Measurements from ENCODE around the gene GRK3.

DNA sequence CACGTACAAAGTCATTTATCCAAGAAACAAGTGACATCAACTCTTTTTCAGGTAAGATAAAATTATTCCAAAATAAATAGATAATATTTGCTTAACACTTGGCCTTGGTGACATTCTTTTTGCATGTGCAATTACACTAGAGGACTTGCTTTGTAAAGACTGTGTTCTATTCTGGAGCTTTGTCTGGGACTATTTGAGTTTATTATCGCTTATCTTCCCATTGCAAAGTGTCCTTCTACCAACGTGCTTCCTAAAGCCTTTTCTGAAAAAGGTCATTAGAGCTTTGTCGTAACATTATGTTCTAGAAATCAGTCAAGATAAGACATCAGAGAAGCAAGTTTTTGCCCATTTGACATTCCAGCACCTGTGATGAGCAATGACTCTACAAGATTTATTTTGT, 99.2 kb downstream of the GRK3 start:
- TF ChIP-seq, protein P1, sequence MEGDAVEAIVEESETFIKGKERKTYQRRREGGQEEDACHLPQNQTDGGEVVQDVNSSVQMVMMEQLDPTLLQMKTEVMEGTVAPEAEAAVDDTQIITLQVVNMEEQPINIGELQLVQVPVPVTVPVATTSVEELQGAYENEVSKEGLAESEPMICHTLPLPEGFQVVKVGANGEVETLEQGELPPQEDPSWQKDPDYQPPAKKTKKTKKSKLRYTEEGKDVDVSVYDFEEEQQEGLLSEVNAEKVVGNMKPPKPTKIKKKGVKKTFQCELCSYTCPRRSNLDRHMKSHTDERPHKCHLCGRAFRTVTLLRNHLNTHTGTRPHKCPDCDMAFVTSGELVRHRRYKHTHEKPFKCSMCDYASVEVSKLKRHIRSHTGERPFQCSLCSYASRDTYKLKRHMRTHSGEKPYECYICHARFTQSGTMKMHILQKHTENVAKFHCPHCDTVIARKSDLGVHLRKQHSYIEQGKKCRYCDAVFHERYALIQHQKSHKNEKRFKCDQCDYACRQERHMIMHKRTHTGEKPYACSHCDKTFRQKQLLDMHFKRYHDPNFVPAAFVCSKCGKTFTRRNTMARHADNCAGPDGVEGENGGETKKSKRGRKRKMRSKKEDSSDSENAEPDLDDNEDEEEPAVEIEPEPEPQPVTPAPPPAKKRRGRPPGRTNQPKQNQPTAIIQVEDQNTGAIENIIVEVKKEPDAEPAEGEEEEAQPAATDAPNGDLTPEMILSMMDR (IDR thresholded peaks at IDR 0.05; ENCODE audit: low read depth, low read length, poor library complexity, severe bottlenecking) = no peak
- TF ChIP-seq EZH2phosphoT487 (IDR thresholded peaks at IDR 0.05; ENCODE audit: borderline replicate concordance, low read length) = no peak

Data from DOHH2 (cell line).